AG10803 (cell line): Measurements from ENCODE around the gene SLC25A34.

Experiments used
- DNase-seq: peaks from one replicate; pipeline ENCODE4 v3.0.0; 2010; ENCODE audit warnings: low read depth
- H3K4me3 ChIP-seq: 2 replicates; pipeline ENCODE4 v1.5.1; 2011; ENCODE audit warnings: mild to moderate bottlenecking, low read length, control low read depth
- TF ChIP-seq, protein P1 (sequence below): conservative IDR thresholded peaks from 2 replicates; pipeline ENCODE4 v1.5.1; 2011; ENCODE audit warnings: mild to moderate bottlenecking, low read length, control low read depth, inconsistent platforms

SLC25A34 gene

DNA sequence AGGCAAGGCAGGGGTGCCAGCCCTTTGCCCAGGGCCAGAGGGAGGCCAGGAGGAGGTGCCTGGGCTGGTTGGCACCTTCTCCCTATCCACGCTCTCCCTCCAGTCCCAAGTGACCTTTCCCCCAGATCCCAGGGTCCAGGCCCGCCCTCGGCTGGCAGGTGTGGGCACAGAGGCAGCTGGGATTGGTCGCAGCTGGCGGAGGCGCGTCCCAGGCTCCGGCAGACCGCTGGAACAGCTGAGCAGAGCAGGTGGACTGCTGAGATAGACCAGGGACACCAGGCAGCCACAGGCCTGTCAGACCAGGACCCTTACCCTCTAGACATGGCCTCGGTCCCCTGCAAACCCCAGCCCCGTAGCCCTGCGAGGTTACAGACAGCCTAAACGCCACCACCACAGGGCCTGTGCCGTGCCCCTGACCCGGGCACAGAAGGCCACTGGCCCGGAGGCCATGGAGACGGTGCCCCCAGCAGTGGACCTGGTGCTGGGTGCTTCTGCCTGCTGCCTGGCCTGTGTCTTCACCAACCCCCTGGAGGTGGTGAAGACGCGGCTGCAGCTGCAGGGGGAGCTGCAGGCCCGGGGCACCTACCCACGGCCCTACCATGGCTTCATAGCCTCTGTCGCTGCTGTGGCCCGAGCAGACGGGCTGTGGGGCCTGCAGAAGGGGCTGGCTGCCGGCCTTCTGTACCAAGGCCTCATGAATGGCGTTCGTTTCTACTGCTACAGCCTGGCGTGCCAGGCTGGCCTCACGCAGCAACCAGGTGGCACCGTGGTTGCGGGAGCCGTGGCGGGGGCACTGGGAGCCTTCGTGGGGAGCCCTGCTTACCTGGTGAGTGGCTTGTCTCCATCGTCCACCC, at the start of gene SLC25A34:
Gene SLC25A34, plus strand, starts transcription at position 221 of the 854 bp plus-strand sequence. Its CDS starts 228 bp downstream, at position 449.
- TF ChIP-seq, protein P1, sequence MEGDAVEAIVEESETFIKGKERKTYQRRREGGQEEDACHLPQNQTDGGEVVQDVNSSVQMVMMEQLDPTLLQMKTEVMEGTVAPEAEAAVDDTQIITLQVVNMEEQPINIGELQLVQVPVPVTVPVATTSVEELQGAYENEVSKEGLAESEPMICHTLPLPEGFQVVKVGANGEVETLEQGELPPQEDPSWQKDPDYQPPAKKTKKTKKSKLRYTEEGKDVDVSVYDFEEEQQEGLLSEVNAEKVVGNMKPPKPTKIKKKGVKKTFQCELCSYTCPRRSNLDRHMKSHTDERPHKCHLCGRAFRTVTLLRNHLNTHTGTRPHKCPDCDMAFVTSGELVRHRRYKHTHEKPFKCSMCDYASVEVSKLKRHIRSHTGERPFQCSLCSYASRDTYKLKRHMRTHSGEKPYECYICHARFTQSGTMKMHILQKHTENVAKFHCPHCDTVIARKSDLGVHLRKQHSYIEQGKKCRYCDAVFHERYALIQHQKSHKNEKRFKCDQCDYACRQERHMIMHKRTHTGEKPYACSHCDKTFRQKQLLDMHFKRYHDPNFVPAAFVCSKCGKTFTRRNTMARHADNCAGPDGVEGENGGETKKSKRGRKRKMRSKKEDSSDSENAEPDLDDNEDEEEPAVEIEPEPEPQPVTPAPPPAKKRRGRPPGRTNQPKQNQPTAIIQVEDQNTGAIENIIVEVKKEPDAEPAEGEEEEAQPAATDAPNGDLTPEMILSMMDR: no peak
- H3K4me3 ChIP-seq: no peak within 1 kb of the TSS
- DNase-seq: no peak

DNA sequence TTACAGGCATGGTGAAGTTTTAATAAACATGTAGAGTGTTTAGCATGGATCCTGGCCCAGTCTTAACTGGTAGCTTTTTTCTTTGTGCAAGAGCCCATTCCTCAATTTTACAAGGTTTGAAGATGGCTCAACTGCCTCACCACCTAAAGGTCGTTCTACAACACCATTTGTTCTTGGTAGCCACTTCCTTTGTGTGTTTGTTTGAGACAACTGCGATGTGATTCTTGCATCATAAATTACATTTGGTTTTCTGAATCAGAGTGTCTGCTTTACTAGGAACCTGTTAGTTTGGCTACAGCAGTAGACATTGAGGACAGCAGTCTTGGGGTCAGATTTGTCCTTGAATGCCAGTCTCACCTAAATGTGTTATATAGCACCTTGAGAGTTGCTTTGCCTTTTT, 48.6 kb upstream of the SLC25A34 start:
- DNase-seq: no peak
- TF ChIP-seq, protein P1: no peak
- H3K4me3 ChIP-seq: no peak overlapping the region

DNA sequence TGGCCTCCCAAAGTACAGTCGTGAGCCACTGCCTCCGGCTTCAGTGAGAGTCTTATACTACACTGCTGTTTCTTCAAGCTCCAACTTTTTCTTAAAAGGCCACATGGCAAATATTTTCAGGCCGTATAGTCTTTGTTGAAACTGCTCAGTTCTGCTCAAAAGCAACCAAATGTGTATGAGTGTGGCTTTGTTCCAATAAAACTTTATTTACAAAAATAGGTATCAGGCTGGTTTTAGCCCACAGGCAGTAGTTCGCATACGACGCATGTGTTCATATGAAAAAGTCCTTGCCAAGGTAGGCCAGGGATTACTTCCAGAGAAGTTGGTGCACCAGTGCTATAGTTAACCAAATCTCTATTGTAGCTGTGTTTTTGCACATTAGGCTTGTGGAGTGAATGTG, 45.7 kb upstream of the SLC25A34 start:
- no peak for DNase-seq
- no peak overlapping the region for H3K4me3 ChIP-seq
- TF ChIP-seq, protein P1: no peak

DNA sequence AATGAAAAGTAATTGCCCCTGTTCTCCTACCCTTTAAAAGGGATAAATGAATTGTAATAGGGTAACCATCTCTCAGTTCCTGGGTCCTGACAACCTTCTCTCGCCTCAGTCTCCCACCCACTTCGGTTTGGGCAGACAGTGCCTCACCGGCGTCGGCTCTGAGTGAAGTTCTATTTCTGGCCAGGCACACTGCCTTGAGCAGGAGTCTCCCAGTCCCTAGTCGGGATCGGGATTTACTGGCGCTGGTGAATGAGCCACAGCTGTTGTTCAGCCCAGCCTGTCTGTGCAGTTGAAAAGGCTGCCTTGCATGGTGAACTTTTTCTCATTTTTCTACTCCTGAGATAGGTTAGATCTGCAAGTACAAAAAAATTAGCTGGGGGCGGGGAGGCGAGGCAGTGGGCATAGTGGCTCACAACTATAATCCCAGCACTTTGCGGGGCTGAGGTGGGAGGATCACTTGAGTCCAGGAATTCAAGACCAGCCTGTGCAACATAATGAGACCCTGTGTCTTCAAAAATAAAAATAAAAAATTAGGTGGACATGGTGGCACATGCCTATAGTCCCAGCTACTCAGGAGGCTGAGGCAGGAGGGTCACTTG, 44.5 kb upstream of the SLC25A34 start:
- TF ChIP-seq, protein P1: no peak
- no peak overlapping the region for H3K4me3 ChIP-seq
- DNase-seq: no peak

DNA sequence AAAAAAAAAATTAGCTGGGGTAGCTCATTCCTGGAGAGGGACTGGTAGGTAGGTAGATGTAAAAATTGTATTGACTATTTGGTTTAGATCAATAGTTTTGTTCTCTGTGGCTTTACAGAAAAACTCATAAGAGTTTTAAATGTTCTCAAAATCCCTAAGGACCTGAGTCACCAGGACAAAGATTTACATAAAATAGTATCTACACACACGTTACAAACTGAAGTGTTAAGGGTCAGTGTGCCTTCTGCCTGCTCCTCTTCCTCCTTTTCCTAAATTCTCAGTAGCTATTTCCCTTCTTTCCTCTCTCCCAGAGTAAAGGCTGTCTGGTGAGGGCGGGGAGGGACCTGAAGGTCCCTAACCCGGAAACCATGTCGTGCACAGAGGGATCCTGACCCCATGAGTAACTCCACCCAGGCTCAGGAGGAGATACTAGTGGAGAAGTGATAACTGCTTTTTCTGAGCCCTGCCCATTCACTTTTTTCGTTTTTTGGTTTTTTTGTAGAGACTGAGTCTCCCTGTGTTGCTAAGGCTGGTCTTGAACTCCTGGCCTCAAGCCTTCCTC, 43.9 kb upstream of the SLC25A34 start:
- no peak for DNase-seq
- no peak overlapping the region for H3K4me3 ChIP-seq
- TF ChIP-seq, protein P1: no peak

DNA sequence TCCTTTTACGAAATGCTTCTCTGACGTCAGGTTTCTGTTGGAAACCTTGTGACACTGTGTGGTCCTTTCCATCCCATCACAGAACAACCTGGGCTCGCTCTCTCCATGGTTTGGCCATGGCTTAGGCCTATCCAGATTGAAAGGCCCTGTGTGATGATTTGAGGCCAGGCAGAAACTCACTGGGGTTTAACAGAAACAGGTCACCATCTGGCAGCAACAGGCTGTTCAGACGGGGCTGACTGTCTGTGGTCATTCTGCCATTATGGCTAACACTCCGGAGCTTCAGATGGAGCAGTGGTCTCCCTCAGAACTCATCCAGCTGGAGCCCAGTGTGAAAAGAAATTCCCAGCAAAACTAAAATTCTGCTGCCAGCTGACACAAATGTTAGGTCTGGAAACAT, 42.7 kb upstream of the SLC25A34 start:
- TF ChIP-seq, protein P1: no peak
- DNase-seq: no peak
- H3K4me3 ChIP-seq: no peak overlapping the region

DNA sequence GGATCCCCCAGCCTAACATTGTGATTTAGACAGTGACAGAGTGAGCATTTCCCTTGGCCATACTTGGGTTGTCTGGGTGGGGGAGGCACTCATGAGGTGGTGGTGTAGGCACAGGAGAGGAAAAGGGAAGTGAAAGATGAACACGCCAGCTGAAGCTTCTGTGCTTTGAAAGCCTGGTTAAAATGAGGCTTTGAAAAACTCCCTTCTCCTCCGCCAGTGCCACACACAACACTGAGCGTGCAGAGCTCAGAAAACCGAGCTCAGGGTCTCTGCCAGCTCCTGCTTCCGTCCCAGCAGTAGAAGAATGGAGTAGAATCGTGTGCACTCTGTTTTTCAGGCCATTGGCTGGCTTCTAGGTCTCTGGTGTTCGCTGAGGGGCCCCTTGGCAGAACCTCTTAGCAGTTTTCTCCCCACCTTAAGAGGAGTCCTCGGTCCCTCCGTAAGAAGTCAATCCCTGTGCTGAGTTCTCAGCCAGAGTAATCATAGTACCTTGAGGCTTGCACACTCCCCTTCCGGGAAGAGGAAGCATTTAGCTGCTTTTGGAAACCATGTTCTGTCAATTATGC, 39.0 kb upstream of the SLC25A34 start:
- TF ChIP-seq, protein P1: no peak
- H3K4me3 ChIP-seq: no peak overlapping the region
- no peak for DNase-seq
